ENCODE measurements around the gene RAP1GAP. TPM values are rescaled to one million over a fixed set of nuclear protein-coding genes. Genes with fewer than 3 reads are reported as not detected.

Gene RAP1GAP
- total RNA-seq, 1 donor from 2014 or later = 0.64 TPM

- no peaks in the 10 kb centered on the region for H3K36me3 ChIP-seq
- H3K4me1 ChIP-seq = no peaks in the 10 kb centered on the region
- no peak for TF ChIP-seq CTCF (IDR thresholded peaks at IDR 0.05)
- no peak overlapping the region for H3K4me3 ChIP-seq
- H3K27me3 ChIP-seq = no peaks in the 10 kb centered on the region
- H3K27ac ChIP-seq = no peak overlapping the region
- no peak for DNase-seq (ENCODE audit: low spot score in 2 of 2)
- H3K9me3 ChIP-seq = no peaks in the 10 kb centered on the region
- intact Hi-C loops (cut with DNase I) = no loop called here
These were observed 51.9 kb downstream of the RAP1GAP start for GRCh38 chr1:21617126-21617738.

- DNase-seq (ENCODE audit: low spot score in 2 of 2) = no peak
- Histone ChIP-seq H3K9me3 (no peaks in the 10 kb centered on the region), H3K27ac (no peak overlapping the region), H3K27me3 (no peaks in the 10 kb centered on the region), H3K36me3 (no peaks in the 10 kb centered on the region), H3K4me3 (no peak overlapping the region), H3K4me1 (no peaks in the 10 kb centered on the region)
- no peak for TF ChIP-seq CTCF (IDR thresholded peaks at IDR 0.05)
- intact Hi-C loops (cut with DNase I) = no loop called here
These were observed 52.8 kb downstream of the RAP1GAP start for GRCh38 chr1:21616372-21616771.

GRCh38 chr1:21614419-21615115, 54.6 kb downstream of the RAP1GAP start:
- H3K27ac ChIP-seq = no peak overlapping the region
- no peaks in the 10 kb centered on the region for H3K36me3 ChIP-seq
- no peak for TF ChIP-seq CTCF (IDR thresholded peaks at IDR 0.05)
- no peak overlapping the region for H3K4me3 ChIP-seq
- no peaks in the 10 kb centered on the region for H3K27me3 ChIP-seq
- no peak for DNase-seq (ENCODE audit: low spot score in 2 of 2)
- H3K9me3 ChIP-seq = no peaks in the 10 kb centered on the region
- intact Hi-C loops (cut with DNase I) = no loop called here
- H3K4me1 ChIP-seq = no peaks in the 10 kb centered on the region

GRCh38 chr1:21613072-21613867, 55.9 kb downstream of the RAP1GAP start:
- intact Hi-C loops (cut with DNase I) = no loop called here
- Histone ChIP-seq H3K4me1 (no peaks in the 10 kb centered on the region), H3K36me3 (no peaks in the 10 kb centered on the region), H3K9me3 (no peaks in the 10 kb centered on the region), H3K27ac (no peak overlapping the region), H3K4me3 (no peak overlapping the region), H3K27me3 (no peaks in the 10 kb centered on the region)
- TF ChIP-seq CTCF (IDR thresholded peaks at IDR 0.05) = no peak
- DNase-seq (ENCODE audit: low spot score in 2 of 2) = no peak

GRCh38 chr1:21612057-21612456, 57.1 kb downstream of the RAP1GAP start:
- Histone ChIP-seq H3K4me1 (no peaks in the 10 kb centered on the region), H3K36me3 (no peaks in the 10 kb centered on the region), H3K27me3 (no peaks in the 10 kb centered on the region), H3K9me3 (no peaks in the 10 kb centered on the region), H3K27ac (no peak overlapping the region), H3K4me3 (no peak overlapping the region)
- DNase-seq (ENCODE audit: low spot score in 2 of 2) = no peak
- intact Hi-C loops (cut with DNase I) = no loop called here
- TF ChIP-seq CTCF (IDR thresholded peaks at IDR 0.05) = no peak
